Panc1 (cell line): ENCODE results near the gene PLCH1. TPM values are rescaled to one million over a fixed set of nuclear protein-coding genes. Genes with fewer than 3 reads are reported as not detected.

ENCODE experiments used
- ATAC-seq: fragments of 200-7000 bp; cut with Tn5 transposase; 2 replicates; pipeline ENCODE4 v1.9.1; 2020; ENCODE audit warnings: mild to moderate bottlenecking, moderate library complexity
- BruUV-seq: library from RNA; stranded (reverse); fragments of 400-500 nt; replicated peaks from 2 replicates; lab custom pipeline; 2021; lab: Mats Ljungman, UMichigan
- CTCF ChIA-PET: fragments of 300-600 bp; sonication (Branson Sonifier 250); formaldehyde crosslinking; loops from one replicate; lab custom pipeline; 2022; ENCODE audit warnings: antibody characterized with exemption; lab: Charles Lee
- POLR2A ChIA-PET: fragments of 300-600 bp; sonication (Branson Sonifier 250); formaldehyde crosslinking; loops from one replicate; lab custom pipeline; 2022; ENCODE audit warnings: antibody characterized with exemption; lab: Charles Lee
- DNase-seq: peaks from one replicate; pipeline ENCODE4 v3.0.0-alpha.2; 2010; ENCODE audit warnings: low read depth, low spot score
- H3K27ac ChIP-seq: 2 replicates; pipeline ENCODE4 v1.5.1; 2011; ENCODE audit warnings: mild to moderate bottlenecking, low read length, inconsistent platforms
- H3K27me3 ChIP-seq: fragments of 200-500 bp; sonication (Bioruptor generic); 2 replicates; pipeline ENCODE4 v1.6.0; 2014; ENCODE audit warnings: low read length, inconsistent platforms; ENCODE audit not compliant: control insufficient read depth, insufficient read depth
- H3K36me3 ChIP-seq: fragments of 200-500 bp; sonication (Bioruptor generic); 2 replicates; pipeline ENCODE4 v1.5.1; 2014; ENCODE audit warnings: inconsistent platforms, mild to moderate bottlenecking, low read length, moderate library complexity; ENCODE audit not compliant: control insufficient read depth, insufficient read depth
- H3K4me1 ChIP-seq: 2 replicates; pipeline ENCODE4 v1.5.1; 2011; ENCODE audit warnings: inconsistent platforms, mild to moderate bottlenecking, low read length, moderate library complexity; ENCODE audit not compliant: control insufficient read depth, insufficient read depth
- H3K4me3 ChIP-seq, 2 experiments: 2 replicates each; pipeline ENCODE4 v1.5.1; 2011 to 2012; ENCODE audit warnings: low read depth in 2 of 2, low read length in 2 of 2, mild to moderate bottlenecking in 2 of 2, inconsistent platforms in 1 of 2, moderate library complexity in 1 of 2
- H3K9me3 ChIP-seq: fragments of 200-500 bp; sonication (Bioruptor generic); 2 replicates; pipeline ENCODE4 v1.5.1; 2014; ENCODE audit warnings: low read depth, mild to moderate bottlenecking, inconsistent platforms, low read length, moderate library complexity; ENCODE audit not compliant: control insufficient read depth, insufficient read depth
- CTCF ChIP-seq: fragments of 450-650 bp; IDR thresholded peaks from 2 replicates; pipeline ENCODE4 v1.5.1; 2017; ENCODE audit warnings: mild to moderate bottlenecking
- POLR2AphosphoS5 ChIP-seq: IDR thresholded peaks from 2 replicates; pipeline ENCODE4 v1.6.1; 2012; ENCODE audit warnings: mild to moderate bottlenecking, low read depth, low read length, moderate library complexity
- REST ChIP-seq, 2 experiments: IDR thresholded peaks; 2 replicates each; pipeline ENCODE4 v1.6.1; 2011 to 2012; ENCODE audit warnings: low read depth in 2 of 2, control low read depth in 1 of 2, low read length in 1 of 2, mild to moderate bottlenecking in 1 of 2, moderate library complexity in 1 of 2; ENCODE audit not compliant: insufficient read depth in 1 of 2
- SIN3A ChIP-seq: IDR thresholded peaks from 2 replicates; pipeline ENCODE4 v1.6.1; 2012; ENCODE audit warnings: low read depth, mild to moderate bottlenecking, low read length, moderate library complexity, borderline replicate concordance; ENCODE audit not compliant: insufficient read depth
- TCF7L2 ChIP-seq: IDR thresholded peaks from 2 replicates; pipeline ENCODE4 v1.6.1; 2011; ENCODE audit warnings: mild to moderate bottlenecking, low read depth, low read length, inconsistent platforms
- in situ Hi-C: cut with HindIII; loops from 2 replicates; pipeline ENCODE4 v1.10.0; 2016; ENCODE audit warnings: low sequenced_read_pairs, low pct_unique_long_range_greater_than_20kb
- intact Hi-C: fragments of 100-400 bp; cut with micrococcal nuclease; formaldehyde crosslinking; loops from one replicate; pipeline ENCODE4 v1.10.0; 2022; ENCODE audit not compliant: unreplicated experiment
- total RNA-seq: library from RNA; stranded (reverse); gene quantifications from one replicate; pipeline ENCODE4 v1.2.1, GENCODE V29; 2021; ENCODE audit not compliant: unreplicated experiment

The PLCH1 gene
- total RNA-seq, 1 experiment from 2014 or later = 0.03 TPM

GRCh38 chr3:155369244-155369643 lies 375.6 kb downstream of the PLCH1 start:
- CTCF ChIA-PET = no interaction called here

GRCh38 chr3:155368786-155369185 lies 376.1 kb downstream of the PLCH1 start:
- intact Hi-C loops (no loop called here), in situ Hi-C loops (no loop called here)
- POLR2A ChIA-PET = no interaction called here
- ATAC-seq (no peak), DNase-seq (no peak)
- H3K27me3 ChIP-seq = no peaks in the 10 kb centered on the region
- H3K4me3 ChIP-seq = no peak overlapping the region
- no peaks in the 10 kb centered on the region for H3K4me1 ChIP-seq
- no peak for TF ChIP-seq SIN3A
- no peak for TF ChIP-seq CTCF
- TF ChIP-seq TCF7L2 = no peak
- no peak for TF ChIP-seq POLR2AphosphoS5
- no peak for TF ChIP-seq REST (IDR thresholded peaks at IDR 0.05; ENCODE audit: insufficient read depth in 1 of 2, low read depth in 2 of 2, low read length in 1 of 2)
- no TSS peak for BruUV-seq
- CTCF ChIA-PET = no interaction called here
- H3K9me3 ChIP-seq = peaks cover 4% of the 10 kb centered on the region; the same call in 1 of the 2 replicates
- H3K36me3 ChIP-seq = no peaks in the 10 kb centered on the region
- H3K27ac ChIP-seq = no peak overlapping the region

More at GRCh38 chr3:155369244-155369643, 375.6 kb downstream of the PLCH1 start:
- intact Hi-C loops = no loop called here
- H3K4me1 ChIP-seq = no peaks in the 10 kb centered on the region
- TF ChIP-seq TCF7L2 (no peak), SIN3A (no peak), POLR2AphosphoS5 (no peak), CTCF (no peak), REST (IDR thresholded peaks at IDR 0.05; ENCODE audit: insufficient read depth in 1 of 2, low read depth in 2 of 2, low read length in 1 of 2) (no peak)
- no peak overlapping the region for H3K4me3 ChIP-seq
- H3K36me3 ChIP-seq = no peaks in the 10 kb centered on the region
- DNase-seq = no peak
- peaks cover 4% of the 10 kb centered on the region; the same call in 1 of the 2 replicates for H3K9me3 ChIP-seq
- POLR2A ChIA-PET = no interaction called here
- H3K27me3 ChIP-seq = no peaks in the 10 kb centered on the region
- no peak overlapping the region for H3K27ac ChIP-seq
- BruUV-seq = no TSS peak
- no peak for ATAC-seq
- in situ Hi-C loops = no loop called here
